Activated CD8-positive, alpha-beta memory T cell treated with anti-CD3 and anti-CD28 coated beads, Interleukin-2, amount 50 U/mL, for 48 hours (primary cell): ENCODE measurements around the gene NRP2.

Experiments used
- DNase-seq: peaks from one replicate; pipeline ENCODE4 v3.0.0-alpha.2; 2020

The NRP2 gene

DNA sequence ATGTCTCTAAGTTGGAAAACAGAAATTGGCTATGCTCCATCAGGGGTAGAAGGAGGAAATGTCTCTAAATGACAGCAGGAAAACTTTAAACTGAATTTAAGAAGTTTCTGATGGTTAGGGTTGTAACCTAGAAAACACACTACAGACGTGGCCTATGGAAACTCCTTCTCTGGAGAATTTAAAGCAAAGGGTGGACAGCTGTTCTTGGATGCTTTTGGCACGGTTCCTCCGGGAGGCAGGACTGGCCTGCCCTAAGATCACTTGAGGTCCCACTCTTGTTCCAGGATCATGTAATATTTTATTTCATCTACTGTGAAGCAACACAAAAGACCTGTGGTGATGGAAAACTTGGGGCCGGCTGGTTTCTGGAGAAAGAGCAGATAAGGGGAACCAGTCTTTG, 77.0 kb downstream of the NRP2 start:
- DNase-seq = no peak

DNA sequence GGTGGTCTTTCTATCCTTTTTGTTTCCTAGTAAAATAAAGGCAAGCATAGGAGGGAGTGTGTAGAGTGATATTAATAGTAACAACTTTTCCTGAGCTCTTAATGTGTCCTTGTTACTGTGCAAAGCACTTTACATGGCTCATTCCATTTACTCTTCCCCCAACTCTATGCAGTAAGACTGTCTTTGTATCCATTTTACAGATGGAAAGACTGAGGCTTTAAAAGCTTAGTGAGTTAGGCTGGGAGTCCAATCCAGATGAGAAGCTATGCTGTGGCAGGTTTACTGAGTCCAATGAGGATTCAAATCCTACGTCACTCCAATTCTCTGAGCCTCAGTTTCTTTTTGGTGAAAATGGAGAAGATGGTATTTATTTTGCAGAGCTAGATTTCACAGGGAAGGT, 77.4 kb downstream of the NRP2 start:
- no peak for DNase-seq

GRCh38 chr2:205760157-205760556, 77.9 kb downstream of the NRP2 start:
- no peak for DNase-seq

- no peak for DNase-seq
Observed at GRCh38 chr2:205761421-205761820, 79.1 kb downstream of the NRP2 start.

- DNase-seq = no peak
Observed at GRCh38 chr2:205762881-205763280, 80.6 kb downstream of the NRP2 start.

- DNase-seq = peak; percentile 62
Observed at GRCh38 chr2:205763708-205764211, 81.5 kb downstream of the NRP2 start.

GRCh38 chr2:205764270-205764746, 82.0 kb downstream of the NRP2 start:
- no peak for DNase-seq

DNA sequence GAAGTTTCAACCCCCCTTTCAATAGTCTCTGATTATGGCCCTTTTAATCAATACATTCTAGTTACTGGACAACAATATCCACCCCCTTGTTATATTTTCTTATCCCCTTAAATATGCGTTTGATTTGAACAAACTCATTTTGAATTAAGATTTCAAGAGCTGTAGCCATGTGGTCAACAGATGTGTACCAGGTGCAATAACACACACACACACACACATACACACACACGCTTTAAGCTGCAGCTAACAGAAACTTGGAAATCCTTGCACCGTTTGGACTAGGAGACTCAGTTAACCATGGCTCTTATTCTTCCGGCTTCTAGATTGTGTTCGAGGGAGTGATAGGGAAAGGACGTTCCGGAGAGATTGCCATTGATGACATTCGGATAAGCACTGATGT, 82.8 kb downstream of the NRP2 start:
- no peak for DNase-seq

DNA sequence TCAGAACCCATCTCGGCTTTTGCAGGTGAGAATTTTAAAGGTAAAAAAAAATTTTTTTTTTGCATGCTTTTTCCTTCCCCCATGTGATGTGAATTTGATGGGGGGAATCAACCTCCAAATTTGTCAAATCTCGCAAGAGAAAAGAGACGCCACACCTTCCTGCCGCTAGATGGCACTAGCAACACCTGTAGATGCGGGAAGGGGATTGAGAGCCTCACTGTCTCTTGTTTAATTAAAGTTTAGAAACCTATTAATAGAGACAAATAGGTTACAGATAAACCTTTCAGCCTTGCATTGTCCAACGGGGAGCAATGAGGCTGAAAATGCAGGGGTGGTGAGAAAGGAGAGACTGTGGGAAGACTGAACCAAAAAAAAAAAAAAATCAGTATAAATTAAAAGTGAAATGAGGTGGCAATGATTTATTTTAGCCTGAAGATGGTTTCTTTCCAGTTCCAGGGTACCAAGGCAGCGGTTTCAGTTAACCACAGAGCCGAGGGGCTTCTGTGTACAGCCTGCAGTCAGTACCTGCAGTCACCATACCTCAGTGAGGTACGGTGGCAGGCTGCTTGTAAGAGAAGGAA, 84.6 kb downstream of the NRP2 start:
- peak; percentile 68 for DNase-seq

GRCh38 chr2:205767617-205768016, 85.3 kb downstream of the NRP2 start:
- no peak for DNase-seq

DNA sequence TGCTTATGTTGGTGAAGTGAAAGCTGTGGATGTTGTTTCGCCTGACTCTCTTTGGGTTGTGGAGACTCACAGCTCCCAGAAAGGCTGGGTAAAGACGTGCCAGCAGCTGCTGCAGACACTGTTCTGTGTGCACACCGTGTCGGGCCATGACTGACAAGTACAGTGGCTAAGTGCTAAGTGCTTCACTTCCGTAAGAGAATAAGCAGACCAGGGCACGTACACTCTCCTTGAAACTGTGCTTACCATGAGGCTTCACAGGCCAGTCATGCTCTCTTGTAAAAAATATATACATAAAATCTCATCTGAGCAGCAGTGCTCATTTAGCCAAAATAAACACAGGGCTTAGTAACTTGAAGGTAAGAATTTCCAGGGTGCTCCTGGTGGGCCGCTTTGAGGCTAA, 86.0 kb downstream of the NRP2 start:
- no peak for DNase-seq

GRCh38 chr2:205768815-205769494, 86.7 kb downstream of the NRP2 start:
- DNase-seq = no peak

DNA sequence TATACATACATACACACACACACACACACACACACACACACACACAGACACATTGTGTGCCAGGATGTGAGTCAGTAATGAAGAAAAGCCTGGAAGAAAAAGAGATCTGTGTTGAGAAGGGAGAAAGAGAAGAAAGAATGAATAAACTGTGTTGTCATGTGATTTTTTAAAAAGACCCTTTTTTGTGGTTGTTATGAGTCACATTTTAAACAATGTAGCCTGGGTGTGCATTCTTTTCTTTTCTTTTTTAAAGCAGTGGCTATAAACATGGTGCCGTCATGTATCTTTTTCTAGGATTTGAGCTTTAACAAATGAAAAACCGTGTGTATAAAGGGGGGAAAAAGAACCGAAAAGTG, 87.2 kb downstream of the NRP2 start:
- DNase-seq = no peak

GRCh38 chr2:205769879-205770278, 87.6 kb downstream of the NRP2 start:
- DNase-seq = no peak

DNA sequence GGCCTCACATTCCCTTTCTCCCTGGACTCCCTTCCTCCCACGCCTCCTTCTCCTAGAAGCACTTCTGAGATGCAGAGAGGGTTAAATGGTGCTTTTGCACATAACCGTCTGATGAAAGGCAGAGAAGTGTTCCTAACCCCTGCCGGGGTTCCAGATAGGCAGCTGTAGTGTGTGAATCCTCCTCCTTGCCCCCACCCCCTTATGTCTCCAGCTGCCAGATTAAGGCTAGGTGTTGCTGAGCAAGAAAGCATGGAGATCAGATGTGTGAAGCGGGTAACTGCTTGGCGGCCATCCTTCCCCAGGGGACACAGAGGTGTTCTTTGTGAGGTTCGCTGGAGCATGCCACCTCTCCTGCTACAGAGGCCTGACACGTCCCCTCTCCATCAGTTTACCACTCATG, 88.3 kb downstream of the NRP2 start:
- no peak for DNase-seq

DNA sequence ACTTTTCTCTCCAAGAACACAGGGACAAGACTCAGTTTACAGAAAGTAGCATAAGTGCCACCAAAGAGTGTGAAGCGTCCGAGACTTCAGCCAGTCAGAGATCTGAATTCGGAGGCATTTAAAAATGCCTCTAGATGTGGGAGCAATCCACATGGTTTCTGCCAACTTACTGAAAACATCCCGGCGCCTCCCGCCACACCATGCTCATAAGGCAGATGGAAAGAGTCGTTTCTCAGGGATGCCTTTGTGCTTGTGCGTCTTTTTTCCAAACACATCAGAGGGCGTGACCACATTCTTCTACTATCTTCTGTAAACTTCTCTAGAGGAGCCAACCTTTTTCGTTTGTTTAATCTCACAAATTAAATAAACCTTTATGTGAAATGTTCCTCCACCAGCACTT, 88.7 kb downstream of the NRP2 start:
- no peak for DNase-seq

DNA sequence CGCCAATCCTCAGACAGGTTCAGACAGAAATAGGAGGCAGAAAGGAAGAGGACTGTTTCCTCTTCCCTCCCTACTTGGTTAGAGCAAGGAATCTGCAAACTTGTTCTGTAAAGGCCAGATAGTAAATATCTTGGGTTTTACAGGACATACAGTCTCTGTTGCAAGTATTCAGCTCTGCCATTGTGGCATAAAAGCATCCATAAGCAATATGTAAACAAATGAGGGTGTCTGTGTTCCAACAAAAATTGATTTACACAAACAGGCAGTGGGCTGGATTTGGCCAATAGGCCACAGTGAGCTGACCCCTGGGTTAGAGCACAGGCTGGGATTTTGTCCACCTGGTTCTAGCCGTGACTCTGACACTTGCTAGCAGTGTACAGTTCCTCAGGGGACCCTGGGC, 89.4 kb downstream of the NRP2 start:
- DNase-seq = no peak

GRCh38 chr2:205772983-205773382, 90.7 kb downstream of the NRP2 start:
- DNase-seq = no peak

DNA sequence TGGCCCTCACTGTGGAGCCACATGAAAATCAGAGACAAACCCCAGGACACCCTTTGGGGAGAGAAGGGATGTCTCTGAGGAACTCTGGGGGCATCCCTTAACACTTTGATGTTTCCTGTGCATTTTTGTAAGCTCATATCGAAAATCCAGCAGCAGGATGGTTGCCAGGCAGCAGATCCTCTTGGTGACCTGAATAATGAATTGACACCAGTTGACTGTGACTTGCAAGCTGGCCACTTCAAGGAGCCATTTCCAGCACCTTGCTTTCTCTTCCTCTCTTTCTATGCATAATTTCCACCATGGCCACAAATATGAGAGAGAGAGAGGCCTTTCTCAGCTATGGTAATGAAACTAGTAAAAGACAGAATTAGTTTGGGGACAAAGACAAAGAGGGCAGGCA, 91.7 kb downstream of the NRP2 start:
- no peak for DNase-seq

- no peak for DNase-seq
Observed at GRCh38 chr2:205775097-205775877, 93.0 kb downstream of the NRP2 start.

- DNase-seq = peak; percentile 78
Observed at GRCh38 chr2:205776139-205776538, 93.8 kb downstream of the NRP2 start.

GRCh38 chr2:205776720-205777119, 94.4 kb downstream of the NRP2 start:
- no peak for DNase-seq

DNA sequence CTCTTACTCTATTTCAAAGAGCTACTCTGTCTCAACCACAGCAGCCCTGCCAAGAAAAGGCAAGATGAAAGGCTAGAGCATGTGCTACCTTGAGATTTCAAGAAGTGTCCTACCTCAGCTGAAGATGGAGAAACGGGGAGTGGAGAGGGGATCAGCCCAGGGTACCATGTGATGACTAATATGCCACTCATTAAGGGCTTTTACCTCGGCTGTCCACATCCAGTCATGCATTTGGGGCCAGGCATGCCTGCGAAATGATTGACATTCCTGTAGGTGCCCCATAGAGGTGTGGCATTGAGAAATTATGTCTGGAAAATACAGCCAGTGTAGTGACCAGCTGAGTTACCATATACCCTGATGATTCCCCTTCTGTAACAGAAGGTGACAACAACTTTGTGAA, 96.1 kb downstream of the NRP2 start:
- no peak for DNase-seq

DNA sequence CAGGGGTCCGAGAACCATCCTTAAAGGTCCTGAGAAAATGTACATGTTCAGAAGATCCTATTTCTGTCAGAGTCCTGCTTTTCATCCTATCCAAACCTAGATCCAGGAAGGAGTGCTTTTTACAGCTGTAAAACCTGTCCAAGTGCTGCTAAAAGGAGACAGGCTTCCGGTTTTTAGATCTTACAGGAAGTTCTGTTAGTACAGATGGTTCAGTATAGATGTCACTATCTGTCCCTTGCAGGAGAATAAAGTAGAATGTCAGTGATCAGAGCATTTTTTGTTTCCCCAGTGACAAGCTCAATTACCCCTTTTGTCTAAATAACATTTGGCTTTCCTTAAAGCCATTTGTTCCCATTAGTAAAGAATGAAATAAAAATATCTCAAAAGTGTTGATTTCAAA, 98.3 kb downstream of the NRP2 start:
- no peak for DNase-seq
